HepG2 (cell line): ENCODE results near the gene RNF114. TPM values are rescaled to one million over a fixed set of nuclear protein-coding genes. Genes with fewer than 3 reads are reported as not detected.

ENCODE experiments used
- CCDC6 ChIP-seq: sonication (generic); formaldehyde crosslinking; IDR thresholded peaks from 2 replicates; pipeline ENCODE4 v1.8.1; 2022; ENCODE audit warnings: mild to moderate bottlenecking, missing genetic modification reagents, moderate library complexity
- CREB1 ChIP-seq, 2 experiments: fragments of 450-650 bp in 1 of 2; IDR thresholded peaks; 2 replicates each; pipeline ENCODE4 v1.6.1; 2016 to 2017; ENCODE audit warnings: control low read depth in 1 of 2, mild to moderate bottlenecking in 1 of 2, missing compliant biosample characterization in 1 of 2, missing genetic modification characterization in 1 of 2
- GATAD2A ChIP-seq: IDR thresholded peaks from 2 replicates; pipeline ENCODE4 v1.6.1; 2016
- HNF4G ChIP-seq, 2 experiments: sonication (generic) in 1 of 2; formaldehyde crosslinking in 1 of 2; IDR thresholded peaks; 2 replicates each; pipeline versions ENCODE4 v1.4.0 to v1.6.1; 2011 to 2020; ENCODE audit warnings: borderline replicate concordance in 2 of 2, low read depth in 2 of 2, mild to moderate bottlenecking in 2 of 2, low read length in 1 of 2, missing genetic modification reagents in 1 of 2, moderate library complexity in 1 of 2
- IRF2 ChIP-seq: IDR thresholded peaks from 2 replicates; pipeline ENCODE4 v1.6.1; 2018; ENCODE audit warnings: missing genetic modification reagents, missing compliant biosample characterization
- KMT2B ChIP-seq: IDR thresholded peaks from 2 replicates; pipeline ENCODE4 v1.6.1; 2016; ENCODE audit warnings: missing genetic modification reagents, missing compliant biosample characterization
- RBM22 ChIP-seq: fragments of 200-400 bp; formaldehyde crosslinking; optimal IDR thresholded peaks from 2 replicates; pipeline ENCODE3; 2017; ENCODE audit warnings: mild to moderate bottlenecking, low read length, moderate library complexity
- RXRB ChIP-seq: IDR thresholded peaks from 2 replicates; pipeline ENCODE4 v1.6.1; 2016; ENCODE audit warnings: borderline replicate concordance, missing genetic modification reagents, missing compliant biosample characterization
- SMAD3 ChIP-seq: sonication (generic); formaldehyde crosslinking; IDR thresholded peaks from 2 replicates; pipeline ENCODE4 v1.4.0; 2020; ENCODE audit warnings: missing genetic modification reagents
- TFAP4 ChIP-seq: sonication (generic); IDR thresholded peaks from 2 replicates; pipeline ENCODE4 v1.6.1; 2016; ENCODE audit warnings: low read depth, borderline replicate concordance
- ZFX ChIP-seq: sonication (generic); formaldehyde crosslinking; IDR thresholded peaks from 2 replicates; pipeline ENCODE4 v1.4.0; 2020; ENCODE audit warnings: mild to moderate bottlenecking, low read depth, missing genetic modification reagents, moderate library complexity
- ZNF543 ChIP-seq: sonication (generic); formaldehyde crosslinking; IDR thresholded peaks from 2 replicates; pipeline ENCODE4 v1.4.0; 2020; ENCODE audit warnings: mild to moderate bottlenecking, missing genetic modification reagents
- polyA plus RNA-seq, 8 experiments: library from polyadenylated mRNA; depleted of rRNA in 3 of 8; stranded (reverse) in 7 of 8; unstranded in 1 of 8; fragments of >200 nt; fragmentation: Illumina TruSeq in 4 of 8; extraction: Trizol in 4 of 8; gene quantifications; 2 replicates each; pipeline versions ENCODE4 v1.2.1 to v1.2.3, GENCODE V29; 2011 to 2016; ENCODE audit warnings: low read depth in 4 of 8, missing spikeins in 1 of 8, mixed read lengths in 1 of 8; ENCODE audit not compliant: insufficient read depth in 1 of 8
- total RNA-seq, 5 experiments: library from RNA; depleted of rRNA; stranded (reverse); fragments of >200 nt; fragmentation: Illumina TruSeq; extraction: Trizol; gene quantifications; 2 replicates each; pipeline ENCODE4 v1.2.3, GENCODE V29; 2016; ENCODE audit warnings: low read depth in 1 of 5
- TF ChIP-seq, protein P1 (sequence below): sonication (generic); formaldehyde crosslinking; IDR thresholded peaks from 2 replicates; pipeline ENCODE4 v1.5.0; 2020; ENCODE audit warnings: mild to moderate bottlenecking, missing genetic modification reagents
- TF ChIP-seq, protein P2 (sequence below): sonication (generic); formaldehyde crosslinking; conservative IDR thresholded peaks from 2 replicates; pipeline ENCODE4 v1.4.0; 2020; ENCODE audit warnings: mild to moderate bottlenecking, missing genetic modification reagents, moderate library complexity
- TF ChIP-seq, protein P3 (sequence below): sonication (generic); formaldehyde crosslinking; IDR thresholded peaks from 2 replicates; pipeline ENCODE4 v1.4.0; 2020; ENCODE audit warnings: mild to moderate bottlenecking, missing genetic modification reagents
- TF ChIP-seq, protein P4 (sequence below): sonication (generic); formaldehyde crosslinking; IDR thresholded peaks from 2 replicates; pipeline ENCODE4 v1.5.1; 2020; ENCODE audit warnings: mild to moderate bottlenecking, missing genetic modification reagents, moderate library complexity

The RNF114 gene
- total and polyA plus RNA-seq, 2 of the 13 experiments (the other 11 are each of a cell fraction or from before 2014, with no cell fraction given) = 119 to 126 TPM

GRCh38 chr20:49904440-49905214 lies 31.6 kb upstream of the RNF114 start (continued):
- TF ChIP-seq IRF2 (CRISPR knock-in tag) (no peak), CCDC6 (0 out of 2 replicates have a peak, but pooled peaks have one; percentile 43), HNF4G (IDR thresholded peaks at IDR 0.05; ENCODE audit: borderline replicate concordance, low read depth, low read length) (peak; percentile 86), HNF4G (CRISPR knock-in tag; IDR thresholded peaks at IDR 0.05; ENCODE audit: borderline replicate concordance, low read depth) (peak; percentile 35; the same call in 1 of the 2 replicates), GATAD2A (CRISPR knock-in tag) (peak; percentile 81), CREB1 (IDR thresholded peaks at IDR 0.05) (no peak), CREB1 (CRISPR knock-in tag; IDR thresholded peaks at IDR 0.05) (no peak), SMAD3 (CRISPR knock-in tag) (no peak), RBM22 (peak; percentile 36), ZNF543 (no peak), RXRB (CRISPR knock-in tag) (peak; percentile 20; the same call in 1 of the 2 replicates), TFAP4 (0 out of 2 replicates have a peak, but pooled peaks have one; percentile 16), KMT2B (CRISPR knock-in tag) (no peak), ZFX (CRISPR knock-in tag) (peak; percentile 22; the same call in 1 of the 2 replicates)
- TF ChIP-seq, protein P1, sequence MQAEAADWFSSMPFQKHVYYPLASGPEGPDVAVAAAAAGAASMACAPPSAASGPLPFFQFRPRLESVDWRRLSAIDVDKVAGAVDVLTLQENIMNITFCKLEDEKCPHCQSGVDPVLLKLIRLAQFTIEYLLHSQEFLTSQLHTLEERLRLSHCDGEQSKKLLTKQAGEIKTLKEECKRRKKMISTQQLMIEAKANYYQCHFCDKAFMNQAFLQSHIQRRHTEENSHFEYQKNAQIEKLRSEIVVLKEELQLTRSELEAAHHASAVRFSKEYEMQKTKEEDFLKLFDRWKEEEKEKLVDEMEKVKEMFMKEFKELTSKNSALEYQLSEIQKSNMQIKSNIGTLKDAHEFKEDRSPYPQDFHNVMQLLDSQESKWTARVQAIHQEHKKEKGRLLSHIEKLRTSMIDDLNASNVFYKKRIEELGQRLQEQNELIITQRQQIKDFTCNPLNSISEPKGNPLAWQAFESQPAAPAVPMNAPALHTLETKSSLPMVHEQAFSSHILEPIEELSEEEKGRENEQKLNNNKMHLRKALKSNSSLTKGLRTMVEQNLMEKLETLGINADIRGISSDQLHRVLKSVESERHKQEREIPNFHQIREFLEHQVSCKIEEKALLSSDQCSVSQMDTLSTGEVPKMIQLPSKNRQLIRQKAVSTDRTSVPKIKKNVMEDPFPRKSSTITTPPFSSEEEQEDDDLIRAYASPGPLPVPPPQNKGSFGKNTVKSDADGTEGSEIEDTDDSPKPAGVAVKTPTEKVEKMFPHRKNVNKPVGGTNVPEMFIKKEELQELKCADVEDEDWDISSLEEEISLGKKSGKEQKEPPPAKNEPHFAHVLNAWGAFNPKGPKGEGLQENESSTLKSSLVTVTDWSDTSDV (CRISPR knock-in tag) = no peak
- TF ChIP-seq, protein P2, sequence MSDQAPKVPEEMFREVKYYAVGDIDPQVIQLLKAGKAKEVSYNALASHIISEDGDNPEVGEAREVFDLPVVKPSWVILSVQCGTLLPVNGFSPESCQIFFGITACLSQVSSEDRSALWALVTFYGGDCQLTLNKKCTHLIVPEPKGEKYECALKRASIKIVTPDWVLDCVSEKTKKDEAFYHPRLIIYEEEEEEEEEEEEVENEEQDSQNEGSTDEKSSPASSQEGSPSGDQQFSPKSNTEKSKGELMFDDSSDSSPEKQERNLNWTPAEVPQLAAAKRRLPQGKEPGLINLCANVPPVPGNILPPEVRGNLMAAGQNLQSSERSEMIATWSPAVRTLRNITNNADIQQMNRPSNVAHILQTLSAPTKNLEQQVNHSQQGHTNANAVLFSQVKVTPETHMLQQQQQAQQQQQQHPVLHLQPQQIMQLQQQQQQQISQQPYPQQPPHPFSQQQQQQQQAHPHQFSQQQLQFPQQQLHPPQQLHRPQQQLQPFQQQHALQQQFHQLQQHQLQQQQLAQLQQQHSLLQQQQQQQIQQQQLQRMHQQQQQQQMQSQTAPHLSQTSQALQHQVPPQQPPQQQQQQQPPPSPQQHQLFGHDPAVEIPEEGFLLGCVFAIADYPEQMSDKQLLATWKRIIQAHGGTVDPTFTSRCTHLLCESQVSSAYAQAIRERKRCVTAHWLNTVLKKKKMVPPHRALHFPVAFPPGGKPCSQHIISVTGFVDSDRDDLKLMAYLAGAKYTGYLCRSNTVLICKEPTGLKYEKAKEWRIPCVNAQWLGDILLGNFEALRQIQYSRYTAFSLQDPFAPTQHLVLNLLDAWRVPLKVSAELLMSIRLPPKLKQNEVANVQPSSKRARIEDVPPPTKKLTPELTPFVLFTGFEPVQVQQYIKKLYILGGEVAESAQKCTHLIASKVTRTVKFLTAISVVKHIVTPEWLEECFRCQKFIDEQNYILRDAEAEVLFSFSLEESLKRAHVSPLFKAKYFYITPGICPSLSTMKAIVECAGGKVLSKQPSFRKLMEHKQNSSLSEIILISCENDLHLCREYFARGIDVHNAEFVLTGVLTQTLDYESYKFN (CRISPR knock-in tag) = peak; percentile 88
- TF ChIP-seq, protein P3, sequence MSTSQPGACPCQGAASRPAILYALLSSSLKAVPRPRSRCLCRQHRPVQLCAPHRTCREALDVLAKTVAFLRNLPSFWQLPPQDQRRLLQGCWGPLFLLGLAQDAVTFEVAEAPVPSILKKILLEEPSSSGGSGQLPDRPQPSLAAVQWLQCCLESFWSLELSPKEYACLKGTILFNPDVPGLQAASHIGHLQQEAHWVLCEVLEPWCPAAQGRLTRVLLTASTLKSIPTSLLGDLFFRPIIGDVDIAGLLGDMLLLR = no peak
- TF ChIP-seq, protein P4, sequence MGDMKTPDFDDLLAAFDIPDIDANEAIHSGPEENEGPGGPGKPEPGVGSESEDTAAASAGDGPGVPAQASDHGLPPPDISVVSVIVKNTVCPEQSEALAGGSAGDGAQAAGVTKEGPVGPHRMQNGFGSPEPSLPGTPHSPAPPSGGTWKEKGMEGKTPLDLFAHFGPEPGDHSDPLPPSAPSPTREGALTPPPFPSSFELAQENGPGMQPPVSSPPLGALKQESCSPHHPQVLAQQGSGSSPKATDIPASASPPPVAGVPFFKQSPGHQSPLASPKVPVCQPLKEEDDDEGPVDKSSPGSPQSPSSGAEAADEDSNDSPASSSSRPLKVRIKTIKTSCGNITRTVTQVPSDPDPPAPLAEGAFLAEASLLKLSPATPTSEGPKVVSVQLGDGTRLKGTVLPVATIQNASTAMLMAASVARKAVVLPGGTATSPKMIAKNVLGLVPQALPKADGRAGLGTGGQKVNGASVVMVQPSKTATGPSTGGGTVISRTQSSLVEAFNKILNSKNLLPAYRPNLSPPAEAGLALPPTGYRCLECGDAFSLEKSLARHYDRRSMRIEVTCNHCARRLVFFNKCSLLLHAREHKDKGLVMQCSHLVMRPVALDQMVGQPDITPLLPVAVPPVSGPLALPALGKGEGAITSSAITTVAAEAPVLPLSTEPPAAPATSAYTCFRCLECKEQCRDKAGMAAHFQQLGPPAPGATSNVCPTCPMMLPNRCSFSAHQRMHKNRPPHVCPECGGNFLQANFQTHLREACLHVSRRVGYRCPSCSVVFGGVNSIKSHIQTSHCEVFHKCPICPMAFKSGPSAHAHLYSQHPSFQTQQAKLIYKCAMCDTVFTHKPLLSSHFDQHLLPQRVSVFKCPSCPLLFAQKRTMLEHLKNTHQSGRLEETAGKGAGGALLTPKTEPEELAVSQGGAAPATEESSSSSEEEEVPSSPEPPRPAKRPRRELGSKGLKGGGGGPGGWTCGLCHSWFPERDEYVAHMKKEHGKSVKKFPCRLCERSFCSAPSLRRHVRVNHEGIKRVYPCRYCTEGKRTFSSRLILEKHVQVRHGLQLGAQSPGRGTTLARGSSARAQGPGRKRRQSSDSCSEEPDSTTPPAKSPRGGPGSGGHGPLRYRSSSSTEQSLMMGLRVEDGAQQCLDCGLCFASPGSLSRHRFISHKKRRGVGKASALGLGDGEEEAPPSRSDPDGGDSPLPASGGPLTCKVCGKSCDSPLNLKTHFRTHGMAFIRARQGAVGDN (CRISPR knock-in tag) = peak; percentile 74
